ENCODE measurements around the gene METTL22. TPM values are rescaled to one million over a fixed set of nuclear protein-coding genes. Genes with fewer than 3 reads are reported as not detected.

METTL22 gene
- total and polyA plus RNA-seq, 2 experiments from 2014 or later: 46.0 to 63.5 TPM

- H3K27ac ChIP-seq: peak overlapping the region; percentile 48
- no peaks in the 10 kb centered on the region for H3K9me3 ChIP-seq (ENCODE audit: low read depth)
- TF ChIP-seq CTCF (IDR thresholded peaks at IDR 0.05; ENCODE audit: low read depth, low read length): no peak
- H3K27me3 ChIP-seq: no peaks in the 10 kb centered on the region
- no peaks in the 10 kb centered on the region for H3K36me3 ChIP-seq
- H3K4me3 ChIP-seq: no peak overlapping the region
- no peak for DNase-seq (ENCODE audit: low read depth in 1 of 2, low spot score in 1 of 2)
- H3K4me1 ChIP-seq (ENCODE audit: low read depth): peaks cover 9% of the 10 kb centered on the region
Measured at GRCh38 chr16:8686879-8687278, 65.4 kb downstream of the METTL22 start.

- H3K9me3 ChIP-seq (ENCODE audit: low read depth): no peaks in the 10 kb centered on the region
- no peaks in the 10 kb centered on the region for H3K27me3 ChIP-seq
- peaks cover 9% of the 10 kb centered on the region for H3K4me1 ChIP-seq (ENCODE audit: low read depth)
- no peaks in the 10 kb centered on the region for H3K36me3 ChIP-seq
- H3K4me3 ChIP-seq: no peak overlapping the region
- H3K27ac ChIP-seq: no peak overlapping the region
- TF ChIP-seq CTCF (IDR thresholded peaks at IDR 0.05; ENCODE audit: low read depth, low read length): no peak
- DNase-seq (ENCODE audit: low read depth in 1 of 2, low spot score in 1 of 2): no peak
Measured at GRCh38 chr16:8689686-8690085, 68.2 kb downstream of the METTL22 start.

GRCh38 chr16:8691728-8692127 is 70.2 kb downstream of the METTL22 start:
- TF ChIP-seq CTCF (IDR thresholded peaks at IDR 0.05; ENCODE audit: low read depth, low read length): no peak
- DNase-seq (ENCODE audit: low read depth in 1 of 2, low spot score in 1 of 2): no peak
- peaks cover 4% of the 10 kb centered on the region for H3K4me1 ChIP-seq (ENCODE audit: low read depth)
- no peaks in the 10 kb centered on the region for H3K27me3 ChIP-seq
- no peak overlapping the region for H3K27ac ChIP-seq
- no peaks in the 10 kb centered on the region for H3K36me3 ChIP-seq
- H3K9me3 ChIP-seq (ENCODE audit: low read depth): no peaks in the 10 kb centered on the region
- no peak overlapping the region for H3K4me3 ChIP-seq

- DNase-seq (ENCODE audit: low read depth in 1 of 2, low spot score in 1 of 2): no peak
Measured at GRCh38 chr16:8694795-8695728, 73.6 kb downstream of the METTL22 start.

GRCh38 chr16:8696880-8697279 is 75.4 kb downstream of the METTL22 start:
- H3K9me3 ChIP-seq (ENCODE audit: low read depth): no peaks in the 10 kb centered on the region
- H3K36me3 ChIP-seq: no peaks in the 10 kb centered on the region
- peak overlapping the region; percentile 39 for H3K27ac ChIP-seq
- no peaks in the 10 kb centered on the region for H3K27me3 ChIP-seq
- no peak for TF ChIP-seq CTCF (IDR thresholded peaks at IDR 0.05; ENCODE audit: low read depth, low read length)
- peaks cover 10% of the 10 kb centered on the region for H3K4me1 ChIP-seq (ENCODE audit: low read depth)
- no peak for DNase-seq (ENCODE audit: low read depth in 1 of 2, low spot score in 1 of 2)
- no peak overlapping the region for H3K4me3 ChIP-seq

More at GRCh38 chr16:8694795-8695728, 73.6 kb downstream of the METTL22 start:
- H3K4me3 ChIP-seq: no peak overlapping the region
- H3K4me1 ChIP-seq (ENCODE audit: low read depth): peaks cover 10% of the 10 kb centered on the region
- H3K27me3 ChIP-seq: no peaks in the 10 kb centered on the region
- H3K9me3 ChIP-seq (ENCODE audit: low read depth): no peaks in the 10 kb centered on the region
- no peaks in the 10 kb centered on the region for H3K36me3 ChIP-seq
- H3K27ac ChIP-seq: peak overlapping the region; percentile 12
- TF ChIP-seq CTCF (IDR thresholded peaks at IDR 0.05; ENCODE audit: low read depth, low read length): no peak

Measured in cardiac muscle cell (in vitro differentiated cells and primary cell).